ENCODE measurements around the gene MIDN. TPM values are rescaled to one million over a fixed set of nuclear protein-coding genes. Genes with fewer than 3 reads are reported as not detected.

MIDN gene
- total and polyA plus RNA-seq, 10 of the 15 experiments (the other 5 are each of a cell fraction or from before 2014, with no cell fraction given) = 0.38 to 51.5 (median 7.2) TPM

GRCh38 chr19:1272423-1273262 is 24.3 kb downstream of the MIDN start (continued):
- no peak for TF ChIP-seq ZBED1 (IDR thresholded peaks at IDR 0.05; ENCODE audit: borderline replicate concordance)
- no peak for TF ChIP-seq NBN (IDR thresholded peaks at IDR 0.05)
- TF ChIP-seq, protein P1, sequence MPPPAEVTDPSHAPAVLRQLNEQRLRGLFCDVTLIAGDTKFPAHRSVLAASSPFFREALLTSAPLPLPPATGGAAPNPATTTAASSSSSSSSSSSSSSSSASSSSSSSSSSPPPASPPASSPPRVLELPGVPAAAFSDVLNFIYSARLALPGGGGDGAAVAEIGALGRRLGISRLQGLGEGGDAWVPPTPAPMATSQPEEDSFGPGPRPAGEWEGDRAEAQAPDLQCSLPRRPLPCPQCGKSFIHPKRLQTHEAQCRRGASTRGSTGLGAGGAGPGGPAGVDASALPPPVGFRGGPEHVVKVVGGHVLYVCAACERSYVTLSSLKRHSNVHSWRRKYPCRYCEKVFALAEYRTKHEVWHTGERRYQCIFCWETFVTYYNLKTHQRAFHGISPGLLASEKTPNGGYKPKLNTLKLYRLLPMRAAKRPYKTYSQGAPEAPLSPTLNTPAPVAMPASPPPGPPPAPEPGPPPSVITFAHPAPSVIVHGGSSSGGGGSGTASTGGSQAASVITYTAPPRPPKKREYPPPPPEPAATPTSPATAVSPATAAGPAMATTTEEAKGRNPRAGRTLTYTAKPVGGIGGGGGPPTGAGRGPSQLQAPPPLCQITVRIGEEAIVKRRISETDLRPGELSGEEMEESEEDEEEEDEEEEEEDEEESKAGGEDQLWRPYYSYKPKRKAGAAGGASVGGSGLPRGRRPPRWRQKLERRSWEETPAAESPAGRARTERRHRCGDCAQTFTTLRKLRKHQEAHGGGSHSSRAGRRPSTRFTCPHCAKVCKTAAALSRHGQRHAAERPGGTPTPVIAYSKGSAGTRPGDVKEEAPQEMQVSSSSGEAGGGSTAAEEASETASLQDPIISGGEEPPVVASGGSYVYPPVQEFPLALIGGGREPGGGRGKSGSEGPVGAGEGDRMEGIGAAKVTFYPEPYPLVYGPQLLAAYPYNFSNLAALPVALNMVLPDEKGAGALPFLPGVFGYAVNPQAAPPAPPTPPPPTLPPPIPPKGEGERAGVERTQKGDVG (CRISPR knock-in tag; IDR thresholded peaks at IDR 0.05) = no peak
- TF ChIP-seq BMI1 (IDR thresholded peaks at IDR 0.05; ENCODE audit: borderline replicate concordance) = no peak

DNA sequence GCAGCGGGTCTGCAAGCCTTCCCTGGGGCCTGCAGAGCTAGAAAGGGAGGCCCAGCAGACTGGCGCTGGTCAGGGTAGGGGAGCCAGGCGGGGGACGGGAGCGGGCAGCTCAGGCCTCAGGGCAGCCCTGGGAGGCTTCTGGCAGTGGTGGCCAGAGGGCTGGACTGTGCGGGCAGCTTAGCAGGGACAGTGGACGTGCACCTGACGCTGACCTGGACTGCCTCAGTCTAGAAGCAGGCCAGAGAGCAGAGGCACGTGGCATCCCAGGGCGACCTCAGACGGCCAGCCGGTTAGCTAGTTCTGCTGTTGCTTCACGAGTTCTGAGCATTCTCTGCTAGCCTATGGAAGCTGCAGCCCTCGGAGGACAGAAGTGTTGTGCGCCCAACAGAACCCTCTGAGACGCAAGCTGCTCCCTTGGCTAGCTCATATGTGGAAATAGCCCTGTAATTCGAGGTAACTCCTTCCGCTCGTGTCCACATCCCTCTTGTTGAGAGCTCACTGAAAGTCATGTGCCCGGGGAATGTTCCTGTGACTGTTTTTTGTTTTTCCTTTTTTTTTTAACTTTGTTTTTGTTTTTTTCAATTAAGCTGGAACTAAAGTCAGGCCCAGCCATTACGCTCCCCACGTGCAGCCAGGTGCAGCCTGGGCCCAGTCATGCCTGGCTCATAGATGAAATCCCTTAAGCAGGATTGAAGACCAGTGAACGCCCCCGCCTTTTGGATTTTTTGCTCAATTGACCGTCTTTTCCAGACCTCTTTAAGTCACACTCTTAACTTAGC is 25.1 kb downstream of the MIDN start:
- Histone ChIP-seq H3K4me2 (ENCODE audit: control insufficient read depth, insufficient read depth) (peak overlapping the region; percentile 85; the same call in 1 of the 2 replicates), H3K9ac (ENCODE audit: control insufficient read depth, insufficient read depth, low read length) (no peak overlapping the region; the same call in 1 of the 2 replicates), H3K36me3 (ENCODE audit: control insufficient read depth in 2 of 2, insufficient read depth in 2 of 2, low read length in 1 of 2) (peaks cover 34 to 40% of the 10 kb centered on the region in 2 experiments), H3K27ac (ENCODE audit: control insufficient read depth, insufficient read depth) (no peak overlapping the region), H3K79me2 (ENCODE audit: control insufficient read depth, insufficient read depth, low read length) (peaks cover 70% of the 10 kb centered on the region), H4K20me1 (ENCODE audit: control insufficient read depth, insufficient read depth) (no peaks in the 10 kb centered on the region; the same call in 1 of the 2 replicates), H3K9me3 (replicated peaks; ENCODE audit: control insufficient read depth, insufficient read depth, low read length) (no peaks in the 10 kb centered on the region), H3K4me3 (no peak overlapping the region), H3K27me3 (replicated peaks in 1 of 2; ENCODE audit: control insufficient read depth in 2 of 2, insufficient read depth in 2 of 2, low read length in 1 of 2) (no peaks in the 10 kb centered on the region), H2AFZ (ENCODE audit: control insufficient read depth, low read depth, low read length) (no peak overlapping the region), H3K4me1 (ENCODE audit: control insufficient read depth, insufficient read depth, low read length) (peaks cover 30% of the 10 kb centered on the region)
- ChIA-PET CTCF (interaction anchor here (0.6 to 4.0 kb wide), 3 partner anchors 29 to 135 kb away, joined by 3 to 32 read pairs (median 6); no protein-coding TSS in a partner anchor), RAD21 (ENCODE audit: unreplicated experiment) (interaction anchor here (3.9 kb wide), 1 partner anchor 29 kb away, joined by 29 read pairs; no protein-coding TSS in a partner anchor), SMC1A (ENCODE audit: uncharacterized antibody, unreplicated experiment) (interaction anchor here (0.9 kb wide), 1 partner anchor 29 kb away, joined by 4 read pairs; no protein-coding TSS in a partner anchor), POLR2A (interaction anchor here (0.6 to 1.7 kb wide), 4 partner anchors 10 to 30 kb away, joined by 3 to 8 read pairs (median 4); no protein-coding TSS in a partner anchor)
- 95% methylated on average over 23 of the region's 25 CpGs for WGBS (ENCODE audit: insufficient coverage, insufficient replicate concordance, low lambda C conversion rate, missing lambda C conversion rate)
- intact Hi-C loops (cut with micrococcal nuclease; ENCODE audit: unreplicated experiment) = no loop called here
- in situ Hi-C loops (cut with MboI) = no loop called here
- no TSS peak for BruUV-seq (replicated peaks)
- no peak for TF ChIP-seq NFIC (IDR thresholded peaks at IDR 0.05; ENCODE audit: low read depth, low read length)
- no peak for TF ChIP-seq KDM1A (IDR thresholded peaks at IDR 0.05; ENCODE audit: borderline replicate concordance)
- no peak; the same call in 2 of the 3 replicates for TF ChIP-seq POU2F2 (IDR thresholded peaks at IDR 0.05; ENCODE audit: borderline replicate concordance, low read depth, low read length)
- TF ChIP-seq USF2 (IDR thresholded peaks at IDR 0.05; ENCODE audit: borderline replicate concordance, low read depth, low read length) = no peak
- peak; percentile 77 for TF ChIP-seq POLR2A (IDR thresholded peaks at IDR 0.05; ENCODE audit: low read depth, low read length)
- no peak for TF ChIP-seq SPI1 (IDR thresholded peaks at IDR 0.05; ENCODE audit: borderline replicate concordance, insufficient read depth, low read depth, low read length)
- no peak for TF ChIP-seq HDAC2 (IDR thresholded peaks at IDR 0.05)
- TF ChIP-seq BACH1 (IDR thresholded peaks at IDR 0.05; ENCODE audit: borderline replicate concordance) = peak; percentile 65; the same call in 1 of the 2 replicates
- TF ChIP-seq BRCA1 (IDR thresholded peaks at IDR 0.05; ENCODE audit: low read depth, low read length) = no peak
- peak; percentile 75 for TF ChIP-seq POLR2AphosphoS5 (IDR thresholded peaks at IDR 0.05; ENCODE audit: low read length)
- TF ChIP-seq POLR2AphosphoS2 (IDR thresholded peaks at IDR 0.05; ENCODE audit: low read depth, low read length) = peak; percentile 29; the same call in 1 of the 2 replicates
- no peak for TF ChIP-seq HCFC1 (IDR thresholded peaks at IDR 0.05; ENCODE audit: low read length)
- no peak for TF ChIP-seq SMAD1 (IDR thresholded peaks at IDR 0.05; ENCODE audit: low read depth, partially characterized antibody)
- no peak for TF ChIP-seq PAX8 (IDR thresholded peaks at IDR 0.05)
- TF ChIP-seq LARP7 (IDR thresholded peaks at IDR 0.05) = no peak
- FAIRE-seq = no peak
- no peak for DNase-seq (ENCODE audit: low read depth, low spot score)
- no peak for ATAC-seq

Data from GM12878 (cell line).